ENCODE data around the gene ASXL1.
"Not testable (repeated sequence)": the region's sequence is repeated elsewhere in the genome, so short reads cannot be mapped to it uniquely, and the experiment has no call there.

The ASXL1 gene

DNA sequence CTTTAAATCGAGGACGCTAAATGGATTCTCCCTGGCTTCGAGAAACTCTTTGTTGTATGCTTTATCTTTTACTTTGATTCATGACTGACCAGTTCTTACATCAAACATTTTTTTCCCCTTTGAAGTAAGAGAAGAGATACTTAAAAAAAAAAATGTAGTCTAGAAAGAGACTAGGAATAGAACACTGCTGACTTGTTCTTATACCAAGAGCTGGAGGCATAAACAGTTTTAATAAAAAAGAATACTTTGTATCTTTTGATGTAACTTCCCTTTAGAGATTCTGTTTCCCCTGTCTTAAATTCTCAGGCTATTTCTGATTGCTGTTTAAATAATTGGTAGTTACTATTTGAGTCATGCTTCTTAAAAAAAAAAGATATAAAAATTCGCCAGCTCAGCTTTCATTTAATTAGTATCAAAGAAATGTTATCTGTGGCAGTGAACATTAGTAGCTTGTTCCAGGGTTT, 4.8 kb downstream of the ASXL1 start:
- DNase-seq (ENCODE audit: low spot score): no peak

DNA sequence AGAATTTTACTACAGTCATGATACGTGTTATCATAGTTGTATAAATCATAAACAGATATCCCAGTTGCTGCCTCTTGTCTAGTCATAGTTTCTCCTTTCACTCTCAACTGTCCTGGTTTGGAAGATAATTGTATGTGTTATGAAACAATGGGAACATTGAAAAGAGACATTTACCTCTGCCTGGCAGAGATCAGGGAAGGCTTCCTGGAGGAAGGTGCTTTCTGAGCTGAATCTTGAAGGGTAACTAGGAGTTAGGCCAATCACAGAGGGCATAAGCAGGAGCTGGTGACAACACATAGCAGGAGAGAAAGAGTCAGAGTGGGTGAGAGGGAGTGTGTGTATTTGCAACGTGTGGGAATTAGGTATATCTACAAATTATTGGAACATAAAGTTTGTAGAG, 5.4 kb downstream of the ASXL1 start:
- DNase-seq (ENCODE audit: low spot score): no peak

DNA sequence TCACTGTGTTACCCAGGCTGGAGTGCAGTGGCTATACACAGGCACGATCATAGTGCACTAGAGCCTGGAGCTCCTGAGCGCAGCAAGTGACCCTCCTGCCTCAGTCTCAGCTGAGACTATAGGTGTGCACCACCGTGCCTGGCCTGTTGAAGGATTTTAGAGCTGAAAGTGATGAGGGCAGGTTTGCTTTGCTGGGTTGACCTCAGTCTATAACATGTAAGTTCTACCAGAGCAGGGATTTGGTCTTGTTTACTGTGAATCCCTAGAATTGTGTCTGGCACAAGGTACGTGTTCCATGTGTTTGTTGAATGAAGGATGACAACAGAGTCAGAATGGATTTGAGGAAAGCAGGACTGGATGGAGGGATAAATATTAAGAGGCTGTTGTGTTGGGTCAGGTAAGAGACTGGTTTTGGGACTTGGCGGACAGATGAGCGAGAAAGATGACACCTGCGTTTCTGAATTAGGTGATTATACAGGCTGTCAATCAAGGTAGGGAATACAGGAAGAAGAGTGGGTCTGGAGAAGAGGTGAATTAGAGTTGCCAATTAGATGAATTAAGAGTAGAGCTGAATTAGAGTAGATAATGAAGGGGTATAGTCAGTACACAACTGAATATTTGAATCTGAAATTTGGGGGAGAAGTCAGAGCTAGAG, 6.5 kb downstream of the ASXL1 start:
- no peak for DNase-seq (ENCODE audit: low spot score)

DNA sequence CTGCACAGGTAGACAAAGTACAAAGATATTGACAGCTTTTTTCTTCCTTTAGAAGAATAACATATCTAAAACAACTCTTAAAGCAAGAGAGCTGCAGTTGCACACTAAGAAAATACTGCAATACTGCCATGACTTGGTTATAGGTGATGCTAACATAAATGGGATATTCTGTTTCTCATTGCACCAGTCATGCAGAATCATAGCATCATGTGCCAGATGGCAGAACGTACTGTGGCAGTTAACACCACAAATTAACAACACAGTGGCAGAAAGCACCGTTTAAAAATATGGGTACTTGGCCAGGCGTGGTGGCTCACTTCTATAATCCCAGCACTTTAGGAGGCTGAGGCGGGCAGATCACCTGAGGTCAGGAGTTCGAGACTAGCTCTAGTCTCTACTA, 7.4 kb downstream of the ASXL1 start:
- no peak for DNase-seq (ENCODE audit: low spot score)

DNA sequence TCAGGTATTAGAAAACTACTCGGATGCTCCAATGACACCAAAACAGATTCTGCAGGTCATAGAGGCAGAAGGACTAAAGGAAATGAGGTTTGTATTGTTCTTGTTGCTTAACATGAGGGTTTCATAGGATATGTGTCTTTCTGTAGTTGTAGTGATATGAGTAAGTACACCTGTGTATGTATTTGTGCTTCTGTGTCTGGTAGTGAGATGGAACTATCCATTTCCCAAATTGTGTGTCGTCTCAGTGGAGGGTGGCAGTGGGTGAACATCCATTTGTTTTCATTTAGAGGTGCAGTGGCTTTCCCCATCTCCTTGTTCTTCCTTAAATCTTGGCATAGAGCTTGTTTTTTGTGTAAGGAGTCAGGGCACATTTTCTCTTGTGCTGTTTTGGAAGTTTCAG, 8.2 kb downstream of the ASXL1 start:
- DNase-seq (ENCODE audit: low spot score): peak; percentile 51

DNA sequence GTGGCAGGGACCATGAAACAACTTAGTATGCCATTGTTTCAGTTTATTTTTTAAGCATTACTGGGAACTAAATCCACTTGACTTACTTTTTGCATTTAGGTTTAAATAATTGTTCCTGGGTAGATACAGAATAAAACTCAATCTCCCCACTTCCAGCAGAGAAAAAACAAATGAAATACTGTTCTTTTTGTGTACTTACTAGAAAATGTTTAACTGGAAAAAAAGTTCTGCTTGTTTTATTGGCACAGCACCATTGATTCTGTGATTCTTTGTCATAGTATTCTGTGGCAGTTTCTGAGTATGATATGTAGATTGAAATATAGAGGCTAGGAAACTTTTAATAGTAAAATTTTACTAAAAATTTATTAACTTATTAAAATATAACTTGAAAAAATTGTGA, 10.2 kb downstream of the ASXL1 start:
- no peak for DNase-seq (ENCODE audit: low spot score)

DNA sequence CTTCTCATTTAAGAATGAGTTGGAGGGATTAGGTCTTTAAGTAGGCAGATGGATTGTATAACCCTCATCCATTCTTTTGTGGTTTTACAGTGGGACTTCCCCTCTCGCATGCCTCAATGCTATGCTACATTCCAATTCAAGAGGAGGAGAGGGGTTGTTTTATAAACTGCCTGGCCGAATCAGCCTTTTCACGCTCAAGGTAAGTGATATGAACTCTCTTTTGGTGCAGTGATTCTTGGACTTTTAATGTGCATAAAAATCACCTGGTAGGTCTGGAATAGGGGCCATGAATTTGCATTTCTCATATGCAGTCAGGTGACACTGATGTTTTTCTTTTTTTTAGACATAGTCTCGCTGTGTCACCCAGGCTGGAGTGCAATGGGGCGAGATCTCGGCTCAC, 10.8 kb downstream of the ASXL1 start:
- DNase-seq (ENCODE audit: low spot score): no peak

DNA sequence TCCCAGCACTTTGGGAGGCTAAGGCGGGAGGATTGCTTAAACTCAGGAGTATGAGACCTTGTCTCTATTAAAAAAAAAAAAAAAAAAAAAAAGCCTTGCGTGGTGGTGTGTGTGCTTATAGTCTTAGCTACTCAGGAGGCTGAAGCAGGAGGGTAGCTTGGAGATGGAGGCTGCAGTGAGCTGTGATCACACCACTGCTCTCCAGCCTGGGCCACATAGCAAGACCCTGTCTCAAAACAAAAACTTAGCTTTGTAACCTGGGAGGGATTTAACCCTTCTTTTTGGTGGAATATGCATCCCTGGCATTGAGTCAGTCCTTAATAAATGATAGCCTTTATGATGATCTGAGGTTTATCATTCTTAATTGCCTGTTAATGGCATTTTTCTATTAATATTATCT, 12.8 kb downstream of the ASXL1 start:
- DNase-seq (ENCODE audit: low spot score): no peak

DNA sequence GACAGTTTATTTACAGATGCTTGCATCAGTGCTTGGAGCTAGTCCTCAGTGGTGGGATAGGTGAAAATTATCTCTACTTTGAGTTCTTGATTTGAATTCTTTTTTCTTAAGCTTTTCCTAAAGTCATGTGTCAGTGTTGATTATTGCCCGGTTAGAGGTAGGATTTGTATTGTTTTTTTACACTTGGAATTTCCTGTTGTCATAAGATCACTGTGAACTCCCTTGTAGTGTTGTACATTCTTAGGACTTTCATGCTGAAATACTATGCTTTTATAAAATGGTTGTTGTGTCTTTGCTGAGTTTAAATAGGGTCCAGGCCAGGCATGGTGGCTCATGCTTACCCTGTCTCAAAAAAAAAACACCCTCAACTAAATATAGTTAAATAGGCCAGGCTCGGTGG, 20.3 kb downstream of the ASXL1 start:
- no peak for DNase-seq (ENCODE audit: low spot score)

DNA sequence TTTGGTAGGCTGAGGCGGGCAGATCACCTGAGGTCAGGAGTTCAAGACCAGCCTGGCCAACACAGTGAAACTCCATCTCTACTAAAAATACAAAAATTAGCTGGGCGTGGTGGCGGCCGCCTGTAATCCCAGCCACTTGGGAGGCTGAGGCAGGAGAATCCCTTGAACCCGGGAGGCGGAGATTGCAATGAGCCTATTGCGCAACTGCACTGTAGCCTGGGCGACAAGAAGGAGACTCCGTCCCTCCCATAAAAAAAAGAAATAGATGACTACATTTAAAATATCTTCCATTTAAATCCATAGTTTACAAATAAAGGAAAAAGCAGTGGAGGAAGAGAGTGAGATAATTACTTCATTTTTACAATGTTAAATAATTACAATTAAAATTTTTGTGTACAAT, 21.9 kb downstream of the ASXL1 start:
- DNase-seq (ENCODE audit: low spot score): not testable (repeated sequence)

DNA sequence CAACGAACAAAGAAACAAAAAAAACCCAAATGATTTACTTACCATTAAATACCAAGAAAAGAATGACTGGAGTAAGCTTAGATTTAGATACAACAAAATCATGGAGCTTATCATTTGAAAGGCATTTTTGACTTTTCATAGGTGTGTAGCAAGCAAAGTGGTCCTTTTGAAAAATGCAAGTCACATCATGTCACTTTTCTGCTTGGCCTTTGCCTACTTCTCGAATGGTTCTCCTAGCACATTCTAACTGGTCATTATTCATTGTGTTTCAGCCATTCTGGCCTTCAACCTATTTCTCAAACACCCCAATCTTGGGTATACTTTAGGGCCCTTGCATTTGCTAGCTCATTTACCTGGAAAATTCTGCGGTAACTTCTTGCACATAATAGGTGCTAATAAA, 22.6 kb downstream of the ASXL1 start:
- DNase-seq (ENCODE audit: low spot score): no peak

DNA sequence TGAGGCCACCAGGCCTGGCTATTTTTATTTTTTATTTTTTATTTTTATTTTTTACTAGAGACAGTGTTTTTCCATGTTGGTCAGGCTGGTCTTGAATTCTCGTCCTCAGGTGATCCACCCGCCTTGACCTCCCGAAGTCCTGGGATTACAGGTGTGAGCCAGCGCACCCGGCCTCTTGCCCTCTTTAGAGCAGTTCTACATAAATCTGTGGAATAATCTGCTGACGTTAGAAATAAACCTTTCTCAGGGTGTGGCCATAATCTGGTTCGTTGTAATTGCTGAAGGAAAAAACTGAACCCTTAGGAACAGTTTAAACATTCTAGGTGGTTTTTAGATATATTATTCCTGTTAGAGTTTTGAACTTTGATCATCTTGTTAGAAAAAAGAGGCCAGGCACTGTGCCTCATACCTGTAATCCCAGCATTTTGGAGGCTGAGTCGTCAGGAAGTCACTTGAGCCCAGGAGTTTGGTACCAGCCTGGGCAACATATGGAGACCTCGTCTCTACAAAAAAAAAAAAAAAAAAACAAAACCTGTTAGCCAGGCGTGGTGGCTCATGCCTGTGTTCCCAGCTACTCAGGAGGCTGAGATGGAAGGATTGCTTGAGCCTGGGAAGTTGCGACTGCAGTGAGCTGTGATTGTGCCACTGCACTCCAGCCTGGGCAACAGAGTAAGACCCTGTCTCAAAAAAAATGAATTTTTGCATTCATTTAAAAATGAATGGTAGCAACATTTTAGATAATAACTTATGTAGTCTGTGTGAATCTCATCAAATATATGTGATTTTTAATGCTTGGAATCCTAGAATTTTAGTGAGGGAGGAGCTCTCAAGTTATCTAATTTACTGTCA, 24.2 kb downstream of the ASXL1 start:
- no peak for DNase-seq (ENCODE audit: low spot score)

DNA sequence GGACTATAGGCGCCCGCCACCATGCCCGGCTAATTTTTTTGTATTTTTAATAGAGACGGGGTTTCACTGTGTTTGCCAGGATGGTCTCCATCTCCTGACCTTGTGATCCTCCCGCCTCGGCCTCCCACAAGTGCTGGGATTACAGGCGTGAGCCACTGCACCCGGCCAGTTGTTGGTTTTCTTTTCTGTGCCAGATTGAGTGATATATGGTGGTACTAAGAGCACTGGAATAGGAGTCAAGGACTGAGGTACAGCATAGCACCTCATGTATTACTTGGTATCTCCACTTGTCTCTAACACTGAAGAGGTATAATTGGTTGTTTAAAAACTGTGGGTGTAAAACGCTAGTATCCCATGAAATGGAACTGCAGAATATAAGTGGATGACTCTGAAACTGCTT, 25.3 kb downstream of the ASXL1 start:
- DNase-seq (ENCODE audit: low spot score): not testable (repeated sequence)

DNA sequence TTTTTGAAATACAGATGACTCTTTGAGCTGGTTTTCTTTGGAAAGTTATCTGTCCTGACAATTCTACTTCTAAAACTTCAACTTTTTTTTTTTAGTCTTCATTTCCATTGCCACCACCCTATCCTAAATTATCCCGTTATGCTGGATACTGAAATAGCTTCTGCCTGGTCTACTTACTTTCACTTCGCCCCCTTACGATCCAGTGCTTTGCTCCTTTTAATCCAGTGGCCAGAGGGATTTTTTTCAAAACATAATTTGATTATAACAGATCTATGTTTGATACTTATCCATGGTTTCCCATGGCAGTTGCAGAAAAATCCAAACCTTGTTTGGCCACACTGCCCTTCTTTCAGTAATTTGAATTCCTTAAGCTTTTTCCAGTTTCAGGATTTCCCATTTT, 27.4 kb downstream of the ASXL1 start:
- DNase-seq (ENCODE audit: low spot score): no peak

DNA sequence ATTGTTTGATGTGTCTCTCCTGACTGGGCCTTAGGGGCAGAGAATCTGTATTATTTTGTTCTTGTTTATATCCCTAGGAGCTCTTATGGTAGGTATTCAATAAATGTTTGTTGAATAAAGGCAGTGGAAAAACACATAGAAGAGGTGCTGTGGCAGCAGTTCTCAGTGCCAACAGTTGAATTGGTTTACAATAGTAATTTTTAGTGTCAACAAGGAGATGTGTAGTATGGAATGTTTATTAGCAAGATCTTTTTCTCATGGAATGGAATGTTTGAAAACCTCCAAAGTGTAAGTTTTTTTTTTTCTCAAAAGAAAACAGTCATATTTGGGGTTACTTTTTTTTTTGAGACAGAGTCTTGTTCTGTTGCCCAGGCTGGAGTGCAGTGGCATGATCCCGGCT, 28.0 kb downstream of the ASXL1 start:
- DNase-seq (ENCODE audit: low spot score): no peak

DNA sequence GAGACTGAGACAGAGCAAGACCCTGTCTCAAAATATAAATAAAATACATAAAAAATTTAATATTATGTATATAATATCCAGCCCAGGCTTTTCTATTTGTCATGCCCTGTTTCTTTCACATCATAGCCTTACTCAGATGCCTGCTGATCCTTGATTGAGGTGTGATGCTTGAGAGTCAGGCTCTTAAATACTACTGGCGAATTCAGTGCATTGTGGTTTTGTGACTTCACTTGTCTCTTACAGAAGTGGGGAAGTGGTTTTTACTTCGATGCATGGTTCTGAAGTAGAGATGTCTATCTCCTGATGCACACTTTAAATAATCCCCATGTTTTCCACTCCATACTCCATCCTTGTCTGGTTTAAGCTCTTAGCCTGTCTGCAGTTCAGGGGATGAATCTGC, 29.1 kb downstream of the ASXL1 start:
- DNase-seq (ENCODE audit: low spot score): peak; percentile 76

DNA sequence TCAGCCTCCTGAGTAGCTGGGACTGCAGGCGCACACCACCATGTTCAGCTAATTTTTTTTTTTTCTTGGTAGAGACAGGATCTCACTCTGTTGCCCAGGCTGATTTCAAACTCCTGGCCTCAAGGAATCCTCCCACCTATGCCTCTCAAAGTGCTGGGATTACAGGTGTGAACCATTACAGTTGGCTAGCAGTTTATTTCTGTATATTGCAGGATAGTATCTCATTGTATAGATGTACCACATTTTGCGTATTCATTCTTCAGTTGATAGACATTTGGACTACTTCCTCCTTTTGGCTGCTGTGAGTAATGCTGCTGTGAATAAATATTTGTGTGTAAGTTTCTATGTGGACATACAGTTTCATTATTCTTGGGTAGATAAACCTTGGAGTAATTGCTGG, 32.9 kb downstream of the ASXL1 start:
- DNase-seq (ENCODE audit: low spot score): no peak

DNA sequence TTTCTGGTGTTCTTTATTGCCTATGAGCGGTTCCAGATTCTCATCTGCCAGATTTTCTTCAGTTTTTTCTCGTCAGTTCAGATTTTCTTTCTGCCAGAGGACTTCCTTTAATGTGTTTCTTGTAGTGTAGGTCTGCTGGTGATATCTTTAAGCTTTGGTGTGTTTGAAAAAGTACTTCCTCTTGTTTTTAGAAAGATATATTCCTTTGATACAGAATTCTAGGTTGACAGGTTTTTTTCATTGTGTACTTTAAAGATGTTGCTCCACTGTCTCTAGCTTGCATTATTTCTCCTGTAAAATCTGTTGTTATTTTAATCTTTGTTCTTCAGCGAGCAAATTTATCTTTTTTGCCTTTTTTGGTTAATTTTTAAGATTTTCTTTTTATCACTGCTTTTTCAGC, 36.9 kb downstream of the ASXL1 start:
- DNase-seq (ENCODE audit: low spot score): no peak

DNA sequence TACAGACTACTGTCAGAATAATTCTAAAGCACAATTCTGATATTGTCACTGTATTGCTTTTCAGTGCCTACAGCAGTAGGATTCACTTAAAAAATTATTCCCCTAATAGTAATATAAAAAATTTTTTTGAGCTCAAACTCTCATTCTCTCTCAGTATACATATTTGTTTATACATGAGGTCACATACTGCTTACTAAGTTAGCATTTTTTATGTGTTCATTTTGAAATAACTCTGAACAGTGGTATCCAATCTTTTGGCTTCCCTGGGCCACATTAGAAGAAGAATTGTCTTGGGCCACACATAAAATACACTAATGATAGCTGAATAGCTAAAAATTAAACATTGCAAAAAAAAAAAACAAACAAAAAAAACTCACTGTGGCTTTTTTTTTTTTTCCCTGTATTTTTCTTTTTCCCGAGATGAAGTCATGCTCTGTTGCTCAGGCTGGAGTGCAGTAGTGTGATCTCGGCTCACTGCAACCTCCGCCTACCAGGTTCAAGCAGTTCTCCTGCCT, 38.6 kb downstream of the ASXL1 start:
- no peak for DNase-seq (ENCODE audit: low spot score)

DNA sequence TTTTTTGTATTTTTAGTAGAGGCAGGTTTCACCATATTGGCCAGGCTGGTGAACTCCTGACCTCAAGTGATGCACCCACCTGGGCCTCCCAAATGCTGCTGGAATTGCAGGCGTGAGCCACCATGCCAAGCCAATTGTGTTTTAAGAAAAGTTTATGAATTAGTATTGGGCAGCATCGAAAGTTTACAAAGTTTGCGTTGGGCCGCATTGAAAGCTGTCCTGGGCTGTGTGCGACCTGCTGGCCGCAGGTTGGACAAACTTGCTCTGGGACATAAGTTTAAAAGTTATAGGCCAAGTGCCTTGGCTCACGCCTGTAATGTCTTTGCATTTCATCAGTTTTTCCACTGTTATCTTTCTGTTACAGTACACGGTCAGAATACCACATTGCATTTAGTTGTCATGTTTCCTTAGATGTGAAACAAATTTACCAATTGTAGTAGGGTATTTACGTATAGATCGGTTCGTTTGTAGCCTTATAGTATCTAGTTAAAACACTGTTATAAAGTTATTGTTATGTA, 39.5 kb downstream of the ASXL1 start:
- no peak for DNase-seq (ENCODE audit: low spot score)

DNA sequence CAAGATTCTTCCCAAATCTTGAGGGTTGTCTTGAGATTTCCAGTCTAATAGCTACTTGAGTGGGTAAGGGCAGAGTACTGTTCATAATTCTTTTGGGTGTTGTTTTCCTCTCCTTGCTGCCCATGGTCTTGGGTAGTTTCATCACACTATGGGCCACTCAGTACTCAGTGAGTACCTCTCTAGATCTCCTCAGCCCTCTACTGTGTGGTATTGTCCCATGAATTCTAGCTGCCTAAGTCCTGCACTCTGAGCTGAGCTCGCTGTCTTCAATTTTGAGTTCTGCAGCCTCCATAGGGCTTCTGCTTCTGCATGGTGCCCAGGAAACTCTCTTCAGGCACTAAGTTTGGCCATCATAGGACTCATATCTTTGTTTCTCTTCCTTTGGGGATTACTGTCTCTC, 42.3 kb downstream of the ASXL1 start:
- no peak for DNase-seq (ENCODE audit: low spot score)

DNA sequence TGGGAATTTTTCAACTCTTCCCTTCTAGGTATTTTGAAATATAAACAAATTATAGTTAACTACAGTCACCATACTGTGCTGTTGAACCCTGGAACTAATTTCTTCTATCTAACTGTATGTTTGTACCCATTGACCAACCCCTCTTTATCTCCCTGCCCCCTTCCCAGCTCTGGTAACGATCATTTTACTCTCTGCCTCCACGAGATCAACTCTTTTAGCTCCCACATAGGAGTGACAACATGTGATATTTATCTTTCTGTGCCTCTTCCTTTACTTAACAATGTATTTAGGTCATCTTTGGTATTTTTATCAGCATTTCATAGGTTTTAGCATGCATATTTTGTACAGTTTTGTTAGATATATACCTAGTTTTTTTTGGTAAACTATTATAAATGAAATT, 45.9 kb downstream of the ASXL1 start:
- DNase-seq (ENCODE audit: low spot score): no peak

DNA sequence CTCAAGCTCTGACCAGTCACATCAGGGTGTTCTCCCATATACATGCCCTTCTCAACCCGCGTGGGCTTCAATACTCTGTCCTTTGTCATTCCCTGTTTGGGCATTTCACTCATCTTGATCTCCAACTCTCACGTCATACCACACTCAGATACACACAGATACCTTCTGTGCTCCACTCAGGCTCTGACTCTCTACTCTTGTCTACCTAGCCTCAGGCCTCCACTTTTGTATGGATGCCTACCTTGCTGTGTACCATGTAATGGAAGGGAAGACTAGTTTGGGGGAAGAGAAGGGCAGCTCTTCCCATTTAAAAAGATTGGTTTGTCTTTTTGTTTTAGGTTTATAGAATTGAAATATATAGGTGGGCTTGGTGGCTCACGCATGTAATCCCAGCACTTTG, 48.6 kb downstream of the ASXL1 start:
- no peak for DNase-seq (ENCODE audit: low spot score)
